HG03342 (cell line): ENCODE measurements around the gene TADA3.
A peak's percentile ranks its signal among the peaks of the same experiment; 100 is the strongest.

Experiments
- ATAC-seq: cut with Tn5 transposase; IDR thresholded peaks from one replicate; pipeline ENCODE4 v1.9.1; 2021; ENCODE audit warnings: mild to moderate bottlenecking, moderate library complexity; ENCODE audit not compliant: unreplicated experiment

Gene TADA3

DNA sequence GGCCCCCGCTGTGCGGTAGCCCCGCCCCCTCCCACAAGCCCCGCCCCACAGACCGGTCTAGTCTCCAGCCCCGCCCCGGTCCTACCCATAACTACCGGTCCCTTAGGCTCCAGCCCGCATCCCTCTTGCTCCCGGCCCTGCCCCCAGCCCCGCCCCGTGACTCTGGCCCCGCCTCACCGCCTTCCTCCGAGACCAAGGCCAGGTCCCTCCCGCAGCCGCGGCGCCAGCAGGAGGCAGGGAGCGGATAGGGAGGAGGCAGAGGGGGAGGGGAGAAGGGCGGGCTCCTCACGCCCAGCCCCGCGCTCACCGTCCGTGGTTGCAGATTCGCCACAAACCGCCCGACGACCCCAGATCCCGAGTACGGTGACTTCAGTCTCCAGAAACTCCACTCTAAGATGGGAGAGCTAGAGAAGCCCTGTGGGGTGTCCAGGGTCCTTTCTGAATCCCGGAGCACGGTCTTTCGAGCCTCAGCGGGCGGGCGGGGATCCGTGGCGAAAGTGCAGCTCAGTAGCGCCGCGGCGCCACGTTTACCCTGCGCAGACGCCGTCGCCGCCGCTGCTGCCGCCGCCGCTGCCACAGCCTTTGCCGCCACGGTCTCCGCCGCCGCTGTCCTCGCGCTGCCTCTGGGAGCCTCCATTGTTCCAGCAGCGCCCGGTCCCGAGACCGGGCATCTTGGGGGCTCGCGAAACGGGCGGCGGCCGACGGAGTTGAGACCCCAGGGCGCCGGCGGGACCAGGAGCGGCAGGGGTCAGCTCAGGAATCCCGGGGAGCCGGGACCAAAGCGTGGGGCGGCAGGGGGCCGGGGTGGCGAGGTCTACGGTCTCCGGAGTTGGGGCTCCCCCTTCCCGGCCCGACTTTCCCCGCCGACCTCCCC lies 60.8 kb downstream of the TADA3 start, which contains the start of gene BRPF1:
Gene BRPF1 (plus strand): TSS at position 530 of the 874 bp plus-strand sequence. CDS start 2,406 bp downstream, outside the sequence.
- peak; percentile 92 for ATAC-seq

GRCh38 chr3:9730657-9731205 lies 61.5 kb downstream of the TADA3 start:
- peak; percentile 37 for ATAC-seq
